ENCODE measurements around the gene SZRD1. TPM values are rescaled to one million over a fixed set of nuclear protein-coding genes. Genes with fewer than 3 reads are reported as not detected.

Gene SZRD1
- total RNA-seq, 1 experiment from 2014 or later = 34.5 TPM

DNA sequence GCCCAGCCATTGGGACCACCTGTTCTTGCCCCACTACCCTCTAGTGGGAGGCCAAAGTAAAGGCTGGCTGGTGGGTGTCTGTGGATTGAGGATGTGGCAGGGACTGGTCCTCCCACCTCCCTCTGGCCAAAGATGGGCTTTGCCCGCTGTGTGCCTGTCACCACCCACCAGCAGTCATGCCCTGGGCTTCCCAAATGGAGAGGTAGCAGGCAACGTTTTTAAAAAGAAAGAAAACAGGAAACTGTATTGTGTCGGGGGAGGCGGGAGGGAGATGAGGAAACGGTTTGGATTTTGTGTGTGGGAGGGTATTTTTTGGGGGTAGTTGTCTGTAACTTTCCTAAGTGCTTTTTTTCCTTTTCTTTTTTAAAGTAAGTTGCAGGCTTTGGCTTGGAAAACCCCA, 30.1 kb downstream of the SZRD1 start:
- no peak overlapping the region for H3K27ac ChIP-seq (ENCODE audit: low read length)
- no peak for DNase-seq
- no peaks in the 10 kb centered on the region for H3K9me2 ChIP-seq (replicated peaks; ENCODE audit: insufficient read depth, low read length)
- H2AFZ ChIP-seq (ENCODE audit: low read length) = no peak overlapping the region
- peaks cover 28% of the 10 kb centered on the region for H3K4me1 ChIP-seq (ENCODE audit: low read length)
- H3K4me2 ChIP-seq (ENCODE audit: low read depth, low read length, poor library complexity, severe bottlenecking) = no peak overlapping the region
- H3K36me3 ChIP-seq (ENCODE audit: insufficient read depth, low read length) = peaks cover 23% of the 10 kb centered on the region; the same call in 1 of the 2 replicates
- H3K79me2 ChIP-seq (ENCODE audit: low read length) = peaks cover 27% of the 10 kb centered on the region
- no peak overlapping the region for H3K4me3 ChIP-seq (ENCODE audit: low read length)
- peaks cover 30% of the 10 kb centered on the region for H4K20me1 ChIP-seq (ENCODE audit: insufficient read depth, low read depth, low read length)
- H3K27me3 ChIP-seq (ENCODE audit: low read length) = no peaks in the 10 kb centered on the region
- H3K9ac ChIP-seq (ENCODE audit: low read length) = no peak overlapping the region
- H3K9me3 ChIP-seq (ENCODE audit: low read length) = no peaks in the 10 kb centered on the region

- H3K79me2 ChIP-seq (ENCODE audit: low read length) = peaks cover 14% of the 10 kb centered on the region
- peaks cover 28% of the 10 kb centered on the region for H3K4me1 ChIP-seq (ENCODE audit: low read length)
- no peak for DNase-seq
- peaks cover 16% of the 10 kb centered on the region for H4K20me1 ChIP-seq (ENCODE audit: insufficient read depth, low read depth, low read length)
- H3K27me3 ChIP-seq (ENCODE audit: low read length) = no peaks in the 10 kb centered on the region
- no peaks in the 10 kb centered on the region for H3K9me3 ChIP-seq (ENCODE audit: low read length)
- H3K27ac ChIP-seq (ENCODE audit: low read length) = no peak overlapping the region
- H2AFZ ChIP-seq (ENCODE audit: low read length) = no peak overlapping the region
- no peak overlapping the region for H3K4me2 ChIP-seq (ENCODE audit: low read depth, low read length, poor library complexity, severe bottlenecking)
- H3K9me2 ChIP-seq (replicated peaks; ENCODE audit: insufficient read depth, low read length) = no peaks in the 10 kb centered on the region
- no peak overlapping the region for H3K4me3 ChIP-seq (ENCODE audit: low read length)
- peaks cover 23% of the 10 kb centered on the region; the same call in 1 of the 2 replicates for H3K36me3 ChIP-seq (ENCODE audit: insufficient read depth, low read length)
- H3K9ac ChIP-seq (ENCODE audit: low read length) = no peak overlapping the region
These were observed 31.4 kb downstream of the SZRD1 start for GRCh38 chr1:16398371-16398953.

- H3K9ac ChIP-seq (ENCODE audit: low read length) = no peak overlapping the region
- H2AFZ ChIP-seq (ENCODE audit: low read length) = no peak overlapping the region
- no peaks in the 10 kb centered on the region for H3K79me2 ChIP-seq (ENCODE audit: low read length)
- peaks cover 17% of the 10 kb centered on the region for H3K4me1 ChIP-seq (ENCODE audit: low read length)
- no peaks in the 10 kb centered on the region for H3K27me3 ChIP-seq (ENCODE audit: low read length)
- 0 out of 2 replicates have a peak, but pooled peaks cover 3% of the 10 kb centered on the region for H3K36me3 ChIP-seq (ENCODE audit: insufficient read depth, low read length)
- no peak overlapping the region for H3K27ac ChIP-seq (ENCODE audit: low read length)
- no peak for DNase-seq
- H3K9me3 ChIP-seq (ENCODE audit: low read length) = no peaks in the 10 kb centered on the region
- no peaks in the 10 kb centered on the region for H3K9me2 ChIP-seq (replicated peaks; ENCODE audit: insufficient read depth, low read length)
- no peak overlapping the region for H3K4me2 ChIP-seq (ENCODE audit: low read depth, low read length, poor library complexity, severe bottlenecking)
- H3K4me3 ChIP-seq (ENCODE audit: low read length) = no peak overlapping the region
- peaks cover 5% of the 10 kb centered on the region; the same call in 1 of the 2 replicates for H4K20me1 ChIP-seq (ENCODE audit: insufficient read depth, low read depth, low read length)
These were observed 35.7 kb downstream of the SZRD1 start for GRCh38 chr1:16402742-16403141.

GRCh38 chr1:16405441-16405840, 38.4 kb downstream of the SZRD1 start:
- H3K9me2 ChIP-seq (replicated peaks; ENCODE audit: insufficient read depth, low read length) = no peaks in the 10 kb centered on the region
- no peak overlapping the region for H3K9ac ChIP-seq (ENCODE audit: low read length)
- H2AFZ ChIP-seq (ENCODE audit: low read length) = no peak overlapping the region
- DNase-seq = no peak
- no peaks in the 10 kb centered on the region for H4K20me1 ChIP-seq (ENCODE audit: insufficient read depth, low read depth, low read length)
- no peak overlapping the region for H3K4me3 ChIP-seq (ENCODE audit: low read length)
- no peak overlapping the region for H3K4me2 ChIP-seq (ENCODE audit: low read depth, low read length, poor library complexity, severe bottlenecking)
- H3K4me1 ChIP-seq (ENCODE audit: low read length) = peaks cover 3% of the 10 kb centered on the region; the same call in 1 of the 2 replicates
- no peaks in the 10 kb centered on the region for H3K9me3 ChIP-seq (ENCODE audit: low read length)
- H3K27ac ChIP-seq (ENCODE audit: low read length) = no peak overlapping the region
- no peaks in the 10 kb centered on the region for H3K79me2 ChIP-seq (ENCODE audit: low read length)
- H3K36me3 ChIP-seq (ENCODE audit: insufficient read depth, low read length) = no peaks in the 10 kb centered on the region
- no peaks in the 10 kb centered on the region for H3K27me3 ChIP-seq (ENCODE audit: low read length)

GRCh38 chr1:16406868-16407267, 39.8 kb downstream of the SZRD1 start:
- Histone ChIP-seq H3K27ac (ENCODE audit: low read length) (no peak overlapping the region), H3K27me3 (ENCODE audit: low read length) (no peaks in the 10 kb centered on the region), H3K4me1 (ENCODE audit: low read length) (peaks cover 3% of the 10 kb centered on the region; the same call in 1 of the 2 replicates), H3K9ac (ENCODE audit: low read length) (no peak overlapping the region), H3K9me3 (ENCODE audit: low read length) (no peaks in the 10 kb centered on the region), H3K4me3 (ENCODE audit: low read length) (no peak overlapping the region), H2AFZ (ENCODE audit: low read length) (no peak overlapping the region), H4K20me1 (ENCODE audit: insufficient read depth, low read depth, low read length) (no peaks in the 10 kb centered on the region), H3K36me3 (ENCODE audit: insufficient read depth, low read length) (no peaks in the 10 kb centered on the region), H3K9me2 (replicated peaks; ENCODE audit: insufficient read depth, low read length) (no peaks in the 10 kb centered on the region), H3K79me2 (ENCODE audit: low read length) (no peaks in the 10 kb centered on the region), H3K4me2 (ENCODE audit: low read depth, low read length, poor library complexity, severe bottlenecking) (no peak overlapping the region)
- no peak for DNase-seq

- DNase-seq = no peak
- Histone ChIP-seq H3K4me1 (ENCODE audit: low read length) (peaks cover 3% of the 10 kb centered on the region; the same call in 1 of the 2 replicates), H3K9ac (ENCODE audit: low read length) (no peak overlapping the region), H2AFZ (ENCODE audit: low read length) (no peak overlapping the region), H3K9me3 (ENCODE audit: low read length) (no peaks in the 10 kb centered on the region), H3K9me2 (replicated peaks; ENCODE audit: insufficient read depth, low read length) (no peaks in the 10 kb centered on the region), H3K4me2 (ENCODE audit: low read depth, low read length, poor library complexity, severe bottlenecking) (no peak overlapping the region), H3K79me2 (ENCODE audit: low read length) (no peaks in the 10 kb centered on the region), H3K4me3 (ENCODE audit: low read length) (no peak overlapping the region), H3K27me3 (ENCODE audit: low read length) (no peaks in the 10 kb centered on the region), H3K27ac (ENCODE audit: low read length) (no peak overlapping the region), H3K36me3 (ENCODE audit: insufficient read depth, low read length) (no peaks in the 10 kb centered on the region), H4K20me1 (ENCODE audit: insufficient read depth, low read depth, low read length) (no peaks in the 10 kb centered on the region)
These were observed 42.6 kb downstream of the SZRD1 start for GRCh38 chr1:16409536-16410152.

GRCh38 chr1:16410803-16411202, 43.8 kb downstream of the SZRD1 start:
- Histone ChIP-seq H3K79me2 (ENCODE audit: low read length) (no peaks in the 10 kb centered on the region), H3K36me3 (ENCODE audit: insufficient read depth, low read length) (no peaks in the 10 kb centered on the region), H3K4me1 (ENCODE audit: low read length) (peaks cover 3% of the 10 kb centered on the region; the same call in 1 of the 2 replicates), H3K9ac (ENCODE audit: low read length) (no peak overlapping the region), H3K27me3 (ENCODE audit: low read length) (no peaks in the 10 kb centered on the region), H3K27ac (ENCODE audit: low read length) (no peak overlapping the region), H2AFZ (ENCODE audit: low read length) (no peak overlapping the region), H4K20me1 (ENCODE audit: insufficient read depth, low read depth, low read length) (no peaks in the 10 kb centered on the region), H3K4me3 (ENCODE audit: low read length) (no peak overlapping the region), H3K9me3 (ENCODE audit: low read length) (no peaks in the 10 kb centered on the region), H3K9me2 (replicated peaks; ENCODE audit: insufficient read depth, low read length) (no peaks in the 10 kb centered on the region), H3K4me2 (ENCODE audit: low read depth, low read length, poor library complexity, severe bottlenecking) (no peak overlapping the region)
- no peak for DNase-seq

GRCh38 chr1:16413191-16413590, 46.1 kb downstream of the SZRD1 start:
- Histone ChIP-seq H3K9me3 (ENCODE audit: low read length) (no peaks in the 10 kb centered on the region), H2AFZ (ENCODE audit: low read length) (no peak overlapping the region), H4K20me1 (ENCODE audit: insufficient read depth, low read depth, low read length) (no peaks in the 10 kb centered on the region), H3K4me2 (ENCODE audit: low read depth, low read length, poor library complexity, severe bottlenecking) (no peak overlapping the region), H3K4me1 (ENCODE audit: low read length) (peaks cover 3% of the 10 kb centered on the region; the same call in 1 of the 2 replicates), H3K9me2 (replicated peaks; ENCODE audit: insufficient read depth, low read length) (no peaks in the 10 kb centered on the region), H3K27me3 (ENCODE audit: low read length) (no peaks in the 10 kb centered on the region), H3K27ac (ENCODE audit: low read length) (no peak overlapping the region), H3K4me3 (ENCODE audit: low read length) (no peak overlapping the region), H3K79me2 (ENCODE audit: low read length) (no peaks in the 10 kb centered on the region), H3K36me3 (ENCODE audit: insufficient read depth, low read length) (no peaks in the 10 kb centered on the region), H3K9ac (ENCODE audit: low read length) (no peak overlapping the region)
- no peak for DNase-seq

Data from Karpas-422 (cell line).